ENCODE results near the gene PDIA2. TPM values are rescaled to one million over a fixed set of nuclear protein-coding genes. Genes with fewer than 3 reads are reported as not detected.
"Not testable (repeated sequence)": the region's sequence is repeated elsewhere in the genome, so short reads cannot be mapped to it uniquely, and the experiment has no call there.

PDIA2 gene
- polyA plus RNA-seq, 3 donors, result 0.58 to 2.4 (median 1.4) TPM

DNA sequence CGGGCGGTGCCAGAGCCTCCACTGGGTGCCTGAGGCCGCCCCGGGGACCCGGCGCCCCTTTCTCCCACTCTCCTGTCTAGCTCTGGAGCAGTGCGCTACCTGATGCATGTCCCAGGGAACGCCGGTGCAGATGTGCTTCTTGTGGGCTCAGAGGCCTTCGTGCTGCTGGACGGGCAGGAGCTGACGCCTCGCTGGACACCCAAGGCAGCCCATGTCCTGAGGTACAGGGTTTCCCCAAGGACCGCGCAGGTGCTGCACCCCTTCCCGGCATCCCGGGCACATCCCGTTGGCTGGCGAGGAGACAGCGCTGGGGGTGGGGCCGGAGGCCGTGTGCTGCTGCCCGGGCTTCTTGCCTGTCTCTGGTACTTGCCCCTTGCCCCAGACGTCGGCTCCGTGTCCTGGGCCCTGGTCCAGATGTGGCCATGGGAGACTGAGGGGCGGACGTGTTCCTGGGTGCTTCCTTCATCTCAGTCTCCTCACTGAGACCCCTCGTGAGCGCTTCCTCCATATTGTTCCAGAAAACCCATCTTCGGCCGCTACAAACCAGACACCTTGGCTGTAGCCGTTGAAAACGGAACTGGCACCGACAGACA is 19.7 kb upstream of the PDIA2 start:
- no peak for DNase-seq

DNA sequence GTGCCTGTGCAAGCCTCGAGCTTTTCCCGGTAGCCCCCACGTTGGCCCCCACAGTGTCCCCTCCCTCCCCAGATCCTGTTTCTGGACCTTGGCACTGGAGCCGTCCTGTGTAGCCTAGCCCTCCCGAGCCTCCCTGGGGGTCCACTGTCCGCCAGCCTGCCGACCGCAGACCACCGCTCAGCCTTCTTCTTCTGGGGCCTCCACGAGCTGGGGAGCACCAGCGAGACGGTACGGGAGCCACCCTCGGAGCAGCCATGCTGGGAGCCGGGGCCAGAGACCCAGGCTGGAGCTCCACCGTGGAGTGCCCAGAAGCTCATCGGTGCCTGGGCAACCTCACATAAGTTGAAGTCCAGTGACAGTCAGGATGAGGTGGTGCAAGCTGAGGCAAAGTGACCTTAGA is 19.0 kb upstream of the PDIA2 start:
- no peak for DNase-seq

- no peak for DNase-seq
Measured at GRCh38 chr16:264440-264951, 18.5 kb upstream of the PDIA2 start.

GRCh38 chr16:265002-265529 is 17.9 kb upstream of the PDIA2 start:
- no peak for DNase-seq

DNA sequence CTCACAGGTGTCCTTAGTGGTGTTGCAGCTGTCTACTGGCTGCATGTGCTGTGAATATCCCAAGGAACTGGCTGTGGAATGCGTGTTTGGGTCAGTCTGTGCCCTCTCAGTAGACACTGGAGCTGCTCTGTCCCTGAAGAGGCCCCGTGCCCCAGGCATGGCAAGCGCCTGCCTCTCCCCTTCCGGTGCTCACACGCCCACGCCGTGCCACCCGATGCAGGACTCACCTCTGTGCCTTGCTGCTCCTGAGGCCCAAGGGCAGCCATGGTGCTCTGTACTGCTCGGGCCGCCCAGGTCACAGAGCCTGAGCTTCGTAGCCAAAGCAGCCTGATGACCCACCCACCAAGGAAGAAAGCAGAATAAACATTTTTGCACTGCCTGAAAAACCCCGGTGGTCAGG is 17.3 kb upstream of the PDIA2 start:
- DNase-seq, result no peak

- DNase-seq, result no peak
Measured at GRCh38 chr16:266258-267164, 16.5 kb upstream of the PDIA2 start.

DNA sequence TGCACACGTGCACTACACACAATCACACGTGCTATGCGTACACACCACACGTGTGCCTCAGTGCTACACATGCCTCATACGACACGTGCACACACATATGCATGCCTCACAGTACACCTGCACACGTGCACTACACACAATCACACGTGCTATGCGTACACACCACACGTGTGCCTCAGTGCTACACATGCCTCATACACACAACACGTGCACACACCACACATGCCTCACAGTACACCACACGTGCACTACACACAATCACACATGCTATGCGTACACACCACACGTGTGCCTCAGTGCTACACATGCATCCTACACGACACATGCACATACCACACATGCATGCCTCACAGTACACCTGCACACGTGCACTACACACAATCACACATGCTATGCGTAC is 15.4 kb upstream of the PDIA2 start:
- DNase-seq, result not testable (repeated sequence)

DNA sequence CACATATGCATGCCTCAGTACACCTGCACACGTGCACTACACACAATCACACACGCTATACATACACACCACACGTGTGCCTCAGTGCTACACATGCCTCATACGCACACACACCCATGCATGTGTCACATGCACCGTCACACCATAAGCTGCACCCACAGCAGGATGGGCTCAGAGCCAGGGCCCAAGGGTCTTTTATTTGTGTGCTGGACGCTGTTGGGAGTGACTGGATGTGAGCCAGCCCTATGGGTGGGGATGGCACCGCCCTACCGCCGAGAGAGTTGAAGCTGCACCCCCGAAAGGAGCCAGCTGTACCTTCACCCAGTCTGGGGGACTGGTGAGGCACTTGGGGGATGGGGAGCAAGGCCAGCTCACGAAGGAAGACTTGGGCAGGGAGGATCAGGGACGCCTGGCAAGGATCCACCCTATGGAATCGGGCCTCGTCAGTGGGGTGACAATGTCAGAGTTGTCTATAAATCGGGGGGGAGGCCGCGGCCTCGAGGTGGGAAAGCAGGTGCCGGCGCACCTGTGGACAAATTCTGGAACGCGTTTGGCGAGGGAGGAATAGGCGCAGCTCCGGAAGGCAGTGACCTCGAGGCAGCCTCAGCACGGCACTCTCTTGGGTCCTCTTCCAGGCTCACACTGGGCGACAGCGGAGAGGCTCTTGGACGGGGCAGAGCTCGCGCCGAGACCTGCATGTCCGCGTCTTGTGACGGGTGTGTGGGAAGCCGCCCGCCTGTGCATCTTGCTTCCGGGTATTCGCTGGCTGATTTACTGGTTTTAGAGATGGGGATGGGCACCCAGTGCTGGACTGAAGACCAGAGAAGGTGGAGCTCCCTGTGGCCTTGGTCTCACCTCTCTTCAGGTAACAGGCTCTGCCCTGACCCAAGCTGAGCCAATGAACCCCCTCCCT is 14.6 kb upstream of the PDIA2 start:
- DNase-seq, result no peak

- no peak for DNase-seq
Measured at GRCh38 chr16:269061-269796, 13.7 kb upstream of the PDIA2 start.

GRCh38 chr16:270381-271255 is 12.3 kb upstream of the PDIA2 start:
- DNase-seq, result no peak

- DNase-seq, result no peak
Measured at GRCh38 chr16:272633-273546, 10.1 kb upstream of the PDIA2 start.

DNA sequence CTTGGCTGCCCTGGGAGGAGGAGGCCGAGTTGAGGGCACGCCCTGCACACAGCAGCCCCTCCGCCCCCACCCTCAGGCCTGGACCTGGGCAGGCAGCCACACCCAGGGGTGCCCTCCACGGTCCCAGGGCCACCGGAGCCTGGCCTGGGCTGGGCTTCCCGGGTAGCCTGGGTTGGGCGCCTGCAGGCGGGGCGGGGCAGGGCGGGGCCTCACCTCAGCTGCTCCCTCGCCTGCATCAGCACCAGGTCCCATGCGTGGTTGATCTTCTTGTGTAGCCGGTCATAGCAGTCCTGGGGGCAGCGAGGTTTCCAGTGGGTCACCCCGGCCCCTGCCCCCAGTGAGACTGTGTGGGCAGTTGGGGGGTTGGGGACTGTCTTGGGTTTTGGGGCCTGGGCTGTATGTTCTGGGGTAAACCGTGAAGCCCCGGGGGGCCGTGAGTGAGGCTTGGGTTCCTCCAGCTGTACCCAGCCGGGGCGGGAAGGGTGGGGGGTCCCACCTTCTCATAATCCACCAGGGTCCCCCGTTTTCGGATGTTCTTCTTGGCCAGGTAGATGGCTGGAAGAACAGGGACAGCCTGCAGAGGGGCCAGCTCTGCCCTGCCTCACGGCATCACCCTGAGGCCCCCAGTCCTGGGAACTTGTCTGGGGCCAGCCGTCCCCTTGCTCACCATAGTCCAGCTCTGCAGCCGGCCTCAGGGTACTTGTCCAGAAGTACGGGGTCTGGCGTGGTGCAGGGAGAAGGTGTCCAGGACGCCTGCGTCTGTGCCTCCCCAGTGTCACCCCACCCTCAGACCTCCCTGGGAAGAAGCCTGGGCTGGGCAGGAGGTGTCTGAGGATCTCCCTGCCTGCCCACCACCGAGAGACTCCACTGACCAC is 9.2 kb upstream of the PDIA2 start:
- no peak for DNase-seq

- DNase-seq, result no peak
Measured at GRCh38 chr16:275041-275641, 7.8 kb upstream of the PDIA2 start.

- DNase-seq, result no peak
Measured at GRCh38 chr16:275786-276232, 7.2 kb upstream of the PDIA2 start, which contains the start of gene RGS11. Gene RGS11, minus strand, starts transcription at chr16:275944. Its CDS starts 33 bp downstream, at chr16:275911.

- no peak for DNase-seq
Measured at GRCh38 chr16:276426-277077, 6.4 kb upstream of the PDIA2 start.

DNA sequence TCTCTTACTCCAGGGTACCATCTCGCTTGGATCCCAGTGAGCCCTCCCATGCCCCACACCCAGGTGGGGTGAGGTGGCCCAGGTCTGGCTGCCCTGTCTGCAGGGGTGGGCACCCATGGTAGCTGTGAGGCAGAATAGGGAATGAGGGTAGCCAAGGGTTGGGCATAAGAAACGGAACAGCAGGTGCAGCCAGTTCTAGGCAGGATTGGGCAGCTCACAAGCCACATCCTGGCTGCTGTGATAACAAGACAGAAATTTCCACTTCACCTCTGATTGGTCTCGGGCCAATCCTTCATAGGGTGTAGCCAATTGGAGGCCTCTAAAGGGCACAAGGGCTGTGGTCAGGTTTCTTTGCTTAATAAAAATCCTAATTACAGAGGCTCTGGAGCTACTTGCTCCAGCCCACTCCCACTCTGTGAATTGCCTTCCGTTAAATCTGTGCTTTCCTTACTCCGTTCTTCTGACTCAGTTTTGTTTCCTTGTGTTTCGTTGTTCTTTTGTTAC is 4.0 kb upstream of the PDIA2 start:
- DNase-seq, result no peak

DNA sequence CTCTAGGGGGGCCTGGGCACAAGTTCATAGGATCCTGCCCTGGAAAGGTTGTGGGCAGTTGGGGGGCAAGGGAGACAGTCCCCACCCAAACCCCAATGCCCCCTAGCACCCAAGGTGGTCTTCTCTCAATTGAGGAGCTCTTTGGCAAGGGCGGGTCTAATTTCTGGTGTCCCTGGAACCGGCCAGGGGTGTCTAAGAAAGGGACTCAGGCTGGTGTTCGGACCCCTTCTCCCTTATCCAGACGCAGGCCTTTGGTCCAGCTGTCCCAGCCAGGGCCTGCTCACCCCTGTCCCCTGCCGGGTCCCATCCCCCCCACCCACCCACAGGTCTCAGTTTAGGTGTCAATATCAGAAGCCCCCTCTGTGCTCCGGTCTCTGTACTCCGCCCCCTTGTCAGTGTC is 3.4 kb upstream of the PDIA2 start:
- DNase-seq, result no peak
